OCI-LY7 (cell line): ENCODE measurements around the gene SNX25. TPM values are rescaled to one million over a fixed set of nuclear protein-coding genes. Genes with fewer than 3 reads are reported as not detected.

Source experiments
- BruUV-seq: library from RNA; stranded (reverse); fragments of 400-500 nt; replicated peaks from 2 replicates; lab custom pipeline; 2021; lab: Mats Ljungman, UMichigan
- CTCF ChIA-PET: fragments of 300-600 bp; sonication (Branson Sonifier 250); formaldehyde crosslinking; loops from one replicate; lab custom pipeline; 2022; ENCODE audit warnings: antibody characterized with exemption; ENCODE audit not compliant: unreplicated experiment; lab: Charles Lee
- POLR2A ChIA-PET: fragments of 300-600 bp; sonication (Branson Sonifier 250); formaldehyde crosslinking; loops from one replicate; lab custom pipeline; 2022; ENCODE audit warnings: antibody characterized with exemption; lab: Charles Lee
- DNase-seq: peaks from one replicate; pipeline ENCODE4 v3.0.0-alpha.2; 2015; ENCODE audit warnings: low spot score
- H2AFZ ChIP-seq: fragments of 200-600 bp; sonication (generic), shearing (Covaris generic); 2 replicates; pipeline ENCODE4 v1.6.1; 2014; ENCODE audit warnings: mild to moderate bottlenecking, antibody characterized with exemption, low read length, moderate library complexity
- H3K27ac ChIP-seq: fragments of 200-600 bp; sonication (generic); 2 replicates; pipeline ENCODE4 v1.5.1; 2014; ENCODE audit warnings: mixed run types, low read depth, mild to moderate bottlenecking, moderate library complexity, low read length, inconsistent platforms; ENCODE audit not compliant: poor library complexity, severe bottlenecking
- H3K36me3 ChIP-seq: fragments of 200-600 bp; sonication (generic); 2 replicates; pipeline ENCODE4 v1.6.1; 2014; ENCODE audit warnings: mild to moderate bottlenecking, antibody characterized with exemption, low read length, moderate library complexity, mixed read lengths; ENCODE audit not compliant: insufficient read depth
- H3K4me1 ChIP-seq: fragments of 200-600 bp; sonication (generic); 2 replicates; pipeline ENCODE4 v1.5.1; 2014; ENCODE audit warnings: mild to moderate bottlenecking, low read length; ENCODE audit not compliant: insufficient read depth, poor library complexity, severe bottlenecking
- H3K4me2 ChIP-seq: fragments of 200-600 bp; sonication (generic); 2 replicates; pipeline ENCODE4 v1.6.1; 2014; ENCODE audit warnings: mild to moderate bottlenecking, low read length
- H3K4me3 ChIP-seq: fragments of 200-600 bp; sonication (generic); 2 replicates; pipeline ENCODE4 v1.5.1; 2014; ENCODE audit warnings: mild to moderate bottlenecking, low read depth, low read length; ENCODE audit not compliant: poor library complexity, severe bottlenecking
- H3K79me2 ChIP-seq: fragments of 200-600 bp; sonication (generic); 2 replicates; pipeline ENCODE4 v1.6.1; 2016; ENCODE audit warnings: low read depth, mild to moderate bottlenecking, low read length, moderate library complexity, mixed read lengths; ENCODE audit not compliant: insufficient read depth
- H3K9me2 ChIP-seq: fragments of 200-600 bp; sonication (generic); 2 replicates; pipeline ENCODE4 v1.6.1; 2016; ENCODE audit warnings: mild to moderate bottlenecking, low read length, mixed read lengths; ENCODE audit not compliant: insufficient read depth
- H3K9me3 ChIP-seq: fragments of 200-600 bp; sonication (generic); 2 replicates; pipeline ENCODE4 v1.6.1; 2014; ENCODE audit warnings: mild to moderate bottlenecking, mixed run types, low read length, mixed read lengths
- H4K20me1 ChIP-seq: fragments of 200-600 bp; sonication (generic); 2 replicates; pipeline ENCODE4 v1.6.1; 2014; ENCODE audit warnings: mild to moderate bottlenecking, antibody characterized with exemption, low read length, moderate library complexity, mixed read lengths; ENCODE audit not compliant: insufficient read depth
- EZH2phosphoT487 ChIP-seq: fragments of 200-600 bp; sonication (generic); IDR thresholded peaks from 2 replicates; pipeline ENCODE4 v1.6.1; 2018; ENCODE audit warnings: low read depth, borderline replicate concordance, mild to moderate bottlenecking, mixed run types, antibody characterized with exemption, low read length, moderate library complexity, mixed read lengths
- intact Hi-C: fragments of 100-400 bp; cut with micrococcal nuclease; formaldehyde crosslinking; loops from one replicate; pipeline ENCODE4 v1.10.0; 2022; ENCODE audit not compliant: unreplicated experiment
- total RNA-seq, 2 experiments: library from RNA; depleted of rRNA in 1 of 2; stranded (reverse); fragments of >200 nt in 1 of 2; shearing (Covaris generic) in 1 of 2; gene quantifications; 2 replicates each; pipeline ENCODE4 v1.2.3, GENCODE V29; 2014 to 2022
- TF ChIP-seq, protein P1 (sequence below): fragments of 200-600 bp; sonication (generic); conservative IDR thresholded peaks from 2 replicates; pipeline ENCODE4 v1.5.1; 2014; ENCODE audit warnings: mild to moderate bottlenecking, antibody characterized with exemption, low read length, moderate library complexity, mixed read lengths

Gene SNX25
- total RNA-seq, 2 experiments from 2014 or later: 33.7 to 55.6 TPM

DNA sequence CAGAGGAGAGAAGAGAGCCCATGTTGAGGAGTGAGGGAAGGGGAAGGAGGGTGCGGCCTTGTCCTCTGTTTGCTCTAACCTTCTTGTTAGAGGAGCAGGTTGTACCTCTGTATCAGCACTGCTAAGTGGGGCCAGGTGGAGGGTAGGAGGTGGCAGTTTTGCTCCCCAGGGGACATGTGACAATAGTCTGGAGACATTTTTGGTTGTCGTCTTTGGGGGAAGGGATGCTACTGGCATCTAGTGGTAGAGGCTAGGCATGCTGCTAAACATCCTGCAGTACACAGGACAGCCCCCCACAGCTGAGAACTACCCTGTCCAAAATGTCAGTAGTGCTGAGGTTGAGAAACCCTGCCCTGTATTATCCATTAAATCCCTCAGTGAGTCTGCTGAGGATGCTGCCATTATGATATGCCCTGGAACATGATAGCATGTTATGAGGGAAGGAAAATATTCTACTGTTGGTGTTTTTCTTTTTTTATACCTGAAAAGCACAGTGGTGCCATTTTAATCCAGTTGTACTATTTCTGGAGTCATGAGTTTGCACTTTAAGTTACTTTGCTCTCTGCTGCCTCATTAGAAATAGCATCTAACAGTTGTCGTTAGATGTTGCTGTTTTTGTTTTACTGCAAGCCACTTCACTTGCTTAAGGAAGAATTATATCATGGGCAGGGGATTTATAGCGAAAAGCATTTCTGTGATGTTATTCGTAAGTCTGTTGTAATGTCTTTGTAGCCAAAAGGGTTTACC, 95.7 kb downstream of the SNX25 start:
- H3K4me3 ChIP-seq: no peak overlapping the region
- ChIA-PET POLR2A (interaction anchor here (0.7 kb wide), 1 partner anchor 27 kb away, joined by 3 read pairs; no protein-coding TSS in a partner anchor), CTCF (interaction anchor here (0.9 to 1.3 kb wide), 3 partner anchors 100 to 293 kb away, joined by 3 to 4 read pairs (median 3); partner anchors contain the start of gene SLC25A4)
- intact Hi-C loops: loop anchor here (1.0 to 10.0 kb wide), 11 partner anchors 42 to 570 kb away; partner anchors contain the start of genes ANKRD37, CCDC110, CENPU and LRP2BP
- H3K4me2 ChIP-seq: peak overlapping the region; percentile 71
- TF ChIP-seq, protein P1, sequence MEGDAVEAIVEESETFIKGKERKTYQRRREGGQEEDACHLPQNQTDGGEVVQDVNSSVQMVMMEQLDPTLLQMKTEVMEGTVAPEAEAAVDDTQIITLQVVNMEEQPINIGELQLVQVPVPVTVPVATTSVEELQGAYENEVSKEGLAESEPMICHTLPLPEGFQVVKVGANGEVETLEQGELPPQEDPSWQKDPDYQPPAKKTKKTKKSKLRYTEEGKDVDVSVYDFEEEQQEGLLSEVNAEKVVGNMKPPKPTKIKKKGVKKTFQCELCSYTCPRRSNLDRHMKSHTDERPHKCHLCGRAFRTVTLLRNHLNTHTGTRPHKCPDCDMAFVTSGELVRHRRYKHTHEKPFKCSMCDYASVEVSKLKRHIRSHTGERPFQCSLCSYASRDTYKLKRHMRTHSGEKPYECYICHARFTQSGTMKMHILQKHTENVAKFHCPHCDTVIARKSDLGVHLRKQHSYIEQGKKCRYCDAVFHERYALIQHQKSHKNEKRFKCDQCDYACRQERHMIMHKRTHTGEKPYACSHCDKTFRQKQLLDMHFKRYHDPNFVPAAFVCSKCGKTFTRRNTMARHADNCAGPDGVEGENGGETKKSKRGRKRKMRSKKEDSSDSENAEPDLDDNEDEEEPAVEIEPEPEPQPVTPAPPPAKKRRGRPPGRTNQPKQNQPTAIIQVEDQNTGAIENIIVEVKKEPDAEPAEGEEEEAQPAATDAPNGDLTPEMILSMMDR: peak; percentile 94
- no peak for TF ChIP-seq EZH2phosphoT487
- H3K36me3 ChIP-seq: peaks cover 19% of the 10 kb centered on the region; the same call in 1 of the 2 replicates
- H4K20me1 ChIP-seq: no peaks in the 10 kb centered on the region
- peak overlapping the region; percentile 72 for H3K27ac ChIP-seq
- no peaks in the 10 kb centered on the region for H3K9me3 ChIP-seq
- no peaks in the 10 kb centered on the region for H3K9me2 ChIP-seq
- peak; percentile 94 for DNase-seq
- H3K79me2 ChIP-seq: no peaks in the 10 kb centered on the region
- BruUV-seq: no TSS peak
- H3K4me1 ChIP-seq: peaks cover 66% of the 10 kb centered on the region
- H2AFZ ChIP-seq: peak overlapping the region; percentile 45; the same call in 1 of the 2 replicates

DNA sequence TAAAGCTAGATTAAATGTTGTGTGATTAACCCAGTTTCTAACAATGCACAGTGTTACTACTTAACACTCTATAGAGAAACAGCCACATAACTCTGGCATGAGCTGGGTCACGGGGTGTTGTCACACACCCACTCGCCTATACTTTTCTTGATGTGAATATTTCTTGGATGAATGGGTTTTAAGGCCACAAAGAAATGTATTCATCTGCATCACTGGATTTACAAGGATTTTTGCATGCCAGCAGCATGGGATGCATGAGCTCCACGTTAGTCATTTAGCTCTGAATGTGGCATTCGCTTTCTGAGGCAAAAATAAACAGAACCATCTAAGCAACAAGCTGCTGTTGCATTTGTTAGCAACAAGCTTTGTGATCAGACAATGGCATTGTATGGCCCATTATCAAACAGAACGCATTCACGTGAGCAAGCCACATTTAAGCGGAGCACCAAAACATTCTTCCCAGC, 96.6 kb downstream of the SNX25 start:
- ChIA-PET CTCF (interaction anchor here (0.5 to 1.1 kb wide), 3 partner anchors 164 to 656 kb away, joined by 3 read pairs; partner anchors contain the start of genes CASP3, PRIMPOL and SLC25A4), POLR2A (interaction anchor here (0.6 to 2.0 kb wide), 11 partner anchors 18 to 283 kb away, joined by 3 to 8 read pairs (median 5); partner anchors contain the start of gene SLC25A4)
- no TSS peak for BruUV-seq
- H3K9me2 ChIP-seq: no peaks in the 10 kb centered on the region
- no peak overlapping the region for H3K4me3 ChIP-seq
- no peak for DNase-seq
- no peaks in the 10 kb centered on the region for H3K79me2 ChIP-seq
- H3K4me2 ChIP-seq: 0 out of 2 replicates have a peak overlapping the region, but pooled peaks have one; percentile 71
- TF ChIP-seq, protein P1: no peak
- TF ChIP-seq EZH2phosphoT487: no peak
- H3K4me1 ChIP-seq: peaks cover 75% of the 10 kb centered on the region
- no peaks in the 10 kb centered on the region for H3K9me3 ChIP-seq
- H2AFZ ChIP-seq: no peak overlapping the region
- peaks cover 27% of the 10 kb centered on the region for H3K36me3 ChIP-seq
- intact Hi-C loops: loop anchor here (1.0 to 10.0 kb wide), 11 partner anchors 43 to 571 kb away; partner anchors contain the start of genes ANKRD37, CCDC110, CENPU and LRP2BP
- no peak overlapping the region for H3K27ac ChIP-seq
- H4K20me1 ChIP-seq: 0 out of 2 replicates have a peak, but pooled peaks cover 7% of the 10 kb centered on the region
